Measurements from ENCODE around the gene OTOA.

OTOA gene

DNA sequence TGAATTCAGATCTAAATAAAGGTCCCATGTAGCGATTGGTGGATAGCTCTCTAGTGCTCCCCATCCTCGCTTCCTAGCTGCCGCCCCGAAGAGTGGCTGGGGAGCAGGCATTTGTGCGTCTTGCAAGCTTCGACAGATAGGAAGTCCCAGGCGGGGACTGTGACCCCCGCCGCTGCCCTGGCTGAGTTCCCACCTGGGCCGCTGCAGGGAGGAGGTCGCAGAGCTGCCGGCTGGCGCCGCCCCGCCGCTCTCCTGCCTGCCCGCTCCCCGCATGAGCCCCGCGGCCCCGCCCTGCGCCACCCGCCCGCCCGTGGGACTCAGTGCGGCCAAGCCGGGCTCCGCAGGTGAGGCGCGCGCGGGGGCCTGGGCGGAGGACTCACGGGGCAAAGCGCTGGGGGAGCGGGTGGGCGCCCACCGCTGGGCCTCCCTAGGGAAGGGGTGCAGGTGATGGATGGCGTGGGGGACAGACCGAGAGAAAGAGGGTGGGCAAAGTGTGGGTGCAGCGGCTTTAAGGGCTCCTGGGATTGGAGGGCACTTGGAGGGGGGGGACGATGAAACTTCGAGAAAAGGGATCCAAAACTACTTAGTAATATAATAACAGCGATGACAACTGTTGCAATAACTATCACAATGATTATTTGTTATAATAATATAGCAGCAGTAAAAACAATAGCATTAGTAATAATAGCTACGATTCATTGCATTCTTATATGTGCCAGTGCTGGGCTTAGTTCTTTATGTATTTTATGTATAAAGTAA lies at the start of gene OTOA:
Gene OTOA (plus strand): TSS at position 80 of the 759 bp plus-strand sequence. CDS start 14,547 bp downstream, outside the sequence.
- Histone ChIP-seq H3K27me3 (ENCODE audit: control insufficient read depth, insufficient read depth, low read length) (peaks cover 3% of the 10 kb centered on the region; the same call in 1 of the 2 replicates), H3K9me3 (ENCODE audit: control insufficient read depth, insufficient read depth, low read depth, low read length) (no peaks in the 10 kb centered on the region), H3K36me3 (ENCODE audit: control insufficient read depth, insufficient read depth, low read length) (no peaks in the 10 kb centered on the region), H3K27ac (ENCODE audit: low read depth, low read length) (no peak within 1 kb of the TSS), H3K4me3 (ENCODE audit: low read depth, low read length) (peak within 1 kb of the TSS; percentile 44), H3K9ac (ENCODE audit: low read length) (no peak within 1 kb of the TSS), H3K4me1 (ENCODE audit: control insufficient read depth, insufficient read depth, low read length) (peaks cover 10% of the 10 kb centered on the region)

DNA sequence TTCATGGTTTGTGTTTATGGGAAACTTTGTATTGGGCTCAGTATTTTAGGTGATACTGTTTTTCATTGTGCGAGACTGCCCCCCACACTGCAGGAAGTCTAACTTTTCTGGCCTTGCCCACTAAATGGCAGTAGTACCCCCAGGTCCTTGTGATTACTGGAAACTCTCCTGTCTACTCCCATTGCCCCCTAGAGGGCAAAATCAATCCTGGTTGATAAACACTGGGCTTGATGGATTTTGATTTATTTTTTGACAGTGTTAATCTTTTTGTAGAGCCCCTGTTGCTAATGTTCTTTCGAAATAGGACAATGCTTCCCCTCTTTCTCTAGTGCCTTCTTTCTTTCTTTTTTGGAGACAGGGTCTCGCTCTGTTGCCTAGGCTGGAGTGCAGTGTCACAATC lies 48.9 kb upstream of the OTOA start:
- H3K27ac ChIP-seq (ENCODE audit: low read depth, low read length) = no peak overlapping the region
- H3K36me3 ChIP-seq (ENCODE audit: control insufficient read depth, insufficient read depth, low read length) = peaks cover 4% of the 10 kb centered on the region; the same call in 1 of the 2 replicates

DNA sequence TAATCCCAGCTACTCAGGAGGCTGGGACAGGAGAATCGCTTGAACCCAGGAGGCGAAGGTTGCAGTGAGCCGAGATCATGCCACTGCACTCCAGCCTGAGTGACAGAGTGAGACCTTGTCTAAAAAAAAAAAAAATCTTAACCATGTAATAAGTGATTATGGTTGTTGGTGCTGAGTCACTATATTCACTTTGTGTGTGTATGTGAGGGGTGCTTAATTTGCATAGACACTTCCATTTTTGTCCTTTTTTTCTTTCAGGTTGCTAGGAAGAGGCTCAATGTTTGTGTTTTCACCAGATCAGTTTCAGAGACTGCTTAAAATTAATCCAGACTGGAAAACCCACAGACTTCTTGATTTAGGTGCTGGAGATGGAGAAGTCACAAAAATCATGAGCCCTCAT lies 46.2 kb upstream of the OTOA start:
- peaks cover 6% of the 10 kb centered on the region; the same call in 1 of the 2 replicates for H3K36me3 ChIP-seq (ENCODE audit: control insufficient read depth, insufficient read depth, low read length)
- no peak overlapping the region for H3K9ac ChIP-seq (ENCODE audit: low read length)
- no peak overlapping the region for H3K27ac ChIP-seq (ENCODE audit: low read depth, low read length)
- H3K9me3 ChIP-seq (ENCODE audit: control insufficient read depth, insufficient read depth, low read depth, low read length) = no peaks in the 10 kb centered on the region
- no peak overlapping the region for H3K4me3 ChIP-seq (ENCODE audit: low read depth, low read length)
- no peaks in the 10 kb centered on the region for H3K27me3 ChIP-seq (ENCODE audit: control insufficient read depth, insufficient read depth, low read length)
- no peaks in the 10 kb centered on the region for H3K4me1 ChIP-seq (ENCODE audit: control insufficient read depth, insufficient read depth, low read length)

More for the DNA sequence above, 48.9 kb upstream of the OTOA start:
- Histone ChIP-seq H3K4me1 (ENCODE audit: control insufficient read depth, insufficient read depth, low read length) (peaks cover 23% of the 10 kb centered on the region), H3K4me3 (ENCODE audit: low read depth, low read length) (no peak overlapping the region), H3K9ac (ENCODE audit: low read length) (no peak overlapping the region), H3K27me3 (ENCODE audit: control insufficient read depth, insufficient read depth, low read length) (no peaks in the 10 kb centered on the region), H3K9me3 (ENCODE audit: control insufficient read depth, insufficient read depth, low read depth, low read length) (no peaks in the 10 kb centered on the region)

- Histone ChIP-seq H3K4me1 (ENCODE audit: control insufficient read depth, insufficient read depth, low read length) (no peaks in the 10 kb centered on the region), H3K9ac (ENCODE audit: low read length) (no peak overlapping the region), H3K27me3 (ENCODE audit: control insufficient read depth, insufficient read depth, low read length) (no peaks in the 10 kb centered on the region), H3K9me3 (ENCODE audit: control insufficient read depth, insufficient read depth, low read depth, low read length) (no peaks in the 10 kb centered on the region), H3K27ac (ENCODE audit: low read depth, low read length) (no peak overlapping the region), H3K36me3 (ENCODE audit: control insufficient read depth, insufficient read depth, low read length) (peaks cover 8% of the 10 kb centered on the region; the same call in 1 of the 2 replicates), H3K4me3 (ENCODE audit: low read depth, low read length) (no peak overlapping the region)
Measured at GRCh38 chr16:21618281-21618680, 45.5 kb upstream of the OTOA start.

- H3K4me3 ChIP-seq (ENCODE audit: low read depth, low read length) = no peak overlapping the region
- no peak overlapping the region for H3K9ac ChIP-seq (ENCODE audit: low read length)
- H3K4me1 ChIP-seq (ENCODE audit: control insufficient read depth, insufficient read depth, low read length) = no peaks in the 10 kb centered on the region
- H3K27ac ChIP-seq (ENCODE audit: low read depth, low read length) = no peak overlapping the region
- H3K9me3 ChIP-seq (ENCODE audit: control insufficient read depth, insufficient read depth, low read depth, low read length) = no peaks in the 10 kb centered on the region
- H3K36me3 ChIP-seq (ENCODE audit: control insufficient read depth, insufficient read depth, low read length) = peaks cover 12% of the 10 kb centered on the region
- no peaks in the 10 kb centered on the region for H3K27me3 ChIP-seq (ENCODE audit: control insufficient read depth, insufficient read depth, low read length)
Measured at GRCh38 chr16:21619765-21620425, 43.9 kb upstream of the OTOA start.

- H3K4me3 ChIP-seq (ENCODE audit: low read depth, low read length) = no peak overlapping the region
- H3K4me1 ChIP-seq (ENCODE audit: control insufficient read depth, insufficient read depth, low read length) = no peaks in the 10 kb centered on the region
- H3K27me3 ChIP-seq (ENCODE audit: control insufficient read depth, insufficient read depth, low read length) = no peaks in the 10 kb centered on the region
- no peak overlapping the region for H3K27ac ChIP-seq (ENCODE audit: low read depth, low read length)
- peaks cover 18% of the 10 kb centered on the region for H3K36me3 ChIP-seq (ENCODE audit: control insufficient read depth, insufficient read depth, low read length)
- H3K9ac ChIP-seq (ENCODE audit: low read length) = no peak overlapping the region
- H3K9me3 ChIP-seq (ENCODE audit: control insufficient read depth, insufficient read depth, low read depth, low read length) = no peaks in the 10 kb centered on the region
Measured at GRCh38 chr16:21620592-21620991, 43.2 kb upstream of the OTOA start.

DNA sequence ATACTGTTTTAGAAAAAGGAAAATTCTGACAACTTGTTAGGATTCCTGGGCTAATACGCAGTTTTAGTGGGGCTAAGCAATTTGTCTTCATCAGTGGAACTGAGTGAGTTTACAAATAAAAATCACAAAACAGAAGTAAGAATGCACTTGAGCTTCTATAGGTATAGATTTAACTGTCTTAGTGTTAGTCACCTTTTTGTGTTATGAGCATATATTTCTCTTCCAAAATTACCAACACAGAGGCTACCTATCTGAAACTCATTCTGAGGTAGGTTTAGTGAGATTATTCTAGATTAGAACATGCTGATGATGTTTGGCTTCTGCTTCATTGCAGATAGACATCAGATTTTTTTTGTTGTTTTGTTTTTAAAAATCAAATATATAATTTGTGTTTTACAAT lies 41.2 kb upstream of the OTOA start:
- no peak overlapping the region for H3K4me3 ChIP-seq (ENCODE audit: low read depth, low read length)
- H3K4me1 ChIP-seq (ENCODE audit: control insufficient read depth, insufficient read depth, low read length) = no peaks in the 10 kb centered on the region
- H3K36me3 ChIP-seq (ENCODE audit: control insufficient read depth, insufficient read depth, low read length) = peaks cover 28% of the 10 kb centered on the region
- no peak overlapping the region for H3K27ac ChIP-seq (ENCODE audit: low read depth, low read length)
- H3K9ac ChIP-seq (ENCODE audit: low read length) = no peak overlapping the region
- no peaks in the 10 kb centered on the region for H3K27me3 ChIP-seq (ENCODE audit: control insufficient read depth, insufficient read depth, low read length)
- no peaks in the 10 kb centered on the region for H3K9me3 ChIP-seq (ENCODE audit: control insufficient read depth, insufficient read depth, low read depth, low read length)

GRCh38 chr16:21625026-21625425 lies 38.7 kb upstream of the OTOA start:
- H3K27ac ChIP-seq (ENCODE audit: low read depth, low read length) = no peak overlapping the region
- no peak overlapping the region for H3K4me3 ChIP-seq (ENCODE audit: low read depth, low read length)
- H3K9ac ChIP-seq (ENCODE audit: low read length) = no peak overlapping the region
- no peaks in the 10 kb centered on the region for H3K4me1 ChIP-seq (ENCODE audit: control insufficient read depth, insufficient read depth, low read length)
- H3K36me3 ChIP-seq (ENCODE audit: control insufficient read depth, insufficient read depth, low read length) = peaks cover 45% of the 10 kb centered on the region
- H3K27me3 ChIP-seq (ENCODE audit: control insufficient read depth, insufficient read depth, low read length) = no peaks in the 10 kb centered on the region
- peaks cover 11% of the 10 kb centered on the region for H3K9me3 ChIP-seq (ENCODE audit: control insufficient read depth, insufficient read depth, low read depth, low read length)

DNA sequence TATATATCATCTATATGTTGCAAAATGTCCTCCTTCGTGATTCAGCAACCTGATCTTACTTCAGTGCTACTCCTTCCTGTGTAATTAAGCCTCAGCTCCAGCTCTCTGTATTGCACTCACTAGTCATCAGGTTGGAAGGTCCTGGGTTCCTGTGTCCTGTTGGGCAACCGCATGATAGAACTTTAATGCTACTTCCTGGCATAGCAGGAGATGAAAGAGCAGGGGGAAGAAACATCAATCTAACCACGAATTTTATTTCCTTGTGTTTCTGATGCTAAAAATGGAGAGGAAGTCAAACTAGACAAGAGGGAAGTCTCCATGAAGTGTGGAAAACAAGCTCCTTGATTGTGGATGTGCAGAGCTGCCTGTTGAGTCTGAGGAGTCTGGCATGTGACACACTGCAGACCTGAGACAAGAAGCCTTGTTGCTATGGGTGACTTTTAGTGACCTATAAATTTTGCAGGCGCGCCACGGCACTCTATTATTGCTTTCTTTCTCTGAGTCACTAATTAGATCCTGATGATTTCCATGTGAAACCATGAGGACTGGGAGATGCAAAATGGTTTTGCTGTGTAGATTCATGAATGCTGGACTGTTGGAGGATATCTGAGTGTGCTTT lies 37.0 kb upstream of the OTOA start:
- Histone ChIP-seq H3K4me3 (ENCODE audit: low read depth, low read length) (no peak overlapping the region), H3K36me3 (ENCODE audit: control insufficient read depth, insufficient read depth, low read length) (peaks cover 45% of the 10 kb centered on the region), H3K27ac (ENCODE audit: low read depth, low read length) (no peak overlapping the region), H3K9ac (ENCODE audit: low read length) (no peak overlapping the region), H3K9me3 (ENCODE audit: control insufficient read depth, insufficient read depth, low read depth, low read length) (peaks cover 14% of the 10 kb centered on the region), H3K27me3 (ENCODE audit: control insufficient read depth, insufficient read depth, low read length) (no peaks in the 10 kb centered on the region), H3K4me1 (ENCODE audit: control insufficient read depth, insufficient read depth, low read length) (no peaks in the 10 kb centered on the region)

DNA sequence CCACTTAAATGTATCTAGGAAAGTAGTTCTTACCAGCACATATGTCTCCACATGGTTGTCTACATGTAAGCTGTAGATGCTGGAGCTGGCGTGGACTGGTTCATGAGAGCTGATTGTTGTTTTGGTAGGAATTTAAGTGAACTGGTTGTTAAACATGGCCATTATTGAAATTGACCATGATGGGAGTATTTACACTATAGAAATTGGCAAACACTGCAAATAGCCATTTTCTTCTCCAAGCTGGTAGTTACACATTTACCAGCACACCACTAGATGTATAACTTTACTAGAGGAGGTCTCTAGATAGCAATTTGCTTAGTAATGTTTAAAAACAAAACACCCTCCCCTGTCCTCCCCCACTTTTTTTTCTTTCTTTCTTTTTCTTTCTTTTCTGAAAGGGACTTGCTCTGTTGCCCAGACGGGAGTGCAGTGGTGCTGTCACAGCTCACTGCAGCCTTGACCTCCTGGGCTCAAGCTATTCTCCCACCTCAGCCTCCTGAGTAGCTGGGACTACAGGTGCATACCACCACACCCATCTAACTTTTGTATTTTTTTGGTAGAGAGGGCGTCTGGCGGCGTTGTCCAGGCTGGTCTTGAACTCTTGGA lies 35.5 kb upstream of the OTOA start:
- Histone ChIP-seq H3K27ac (ENCODE audit: low read depth, low read length) (no peak overlapping the region), H3K4me1 (ENCODE audit: control insufficient read depth, insufficient read depth, low read length) (no peaks in the 10 kb centered on the region), H3K9ac (ENCODE audit: low read length) (no peak overlapping the region), H3K9me3 (ENCODE audit: control insufficient read depth, insufficient read depth, low read depth, low read length) (peaks cover 14% of the 10 kb centered on the region), H3K27me3 (ENCODE audit: control insufficient read depth, insufficient read depth, low read length) (no peaks in the 10 kb centered on the region), H3K36me3 (ENCODE audit: control insufficient read depth, insufficient read depth, low read length) (peaks cover 40% of the 10 kb centered on the region), H3K4me3 (ENCODE audit: low read depth, low read length) (no peak overlapping the region)

DNA sequence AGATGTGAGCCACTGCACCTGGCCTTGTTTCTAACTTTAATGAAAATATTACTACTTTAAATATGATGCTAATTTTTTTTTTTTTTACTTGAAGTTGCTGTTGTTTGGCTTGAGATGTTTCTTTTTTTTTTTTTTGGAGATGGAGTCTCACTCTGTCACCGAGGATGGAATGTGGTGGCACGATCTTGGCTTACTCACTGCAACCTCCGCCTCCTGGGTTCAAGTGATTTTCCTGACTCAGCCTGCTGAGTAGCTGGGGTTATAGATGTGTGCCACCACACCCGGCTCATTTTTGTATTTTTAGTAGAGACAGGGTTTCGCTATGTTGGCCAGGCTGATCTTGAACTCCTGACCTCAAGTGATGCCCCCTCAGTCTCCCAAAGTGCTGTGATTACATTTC lies 35.0 kb upstream of the OTOA start:
- peaks cover 14% of the 10 kb centered on the region for H3K9me3 ChIP-seq (ENCODE audit: control insufficient read depth, insufficient read depth, low read depth, low read length)
- H3K4me3 ChIP-seq (ENCODE audit: low read depth, low read length) = no peak overlapping the region
- no peak overlapping the region for H3K27ac ChIP-seq (ENCODE audit: low read depth, low read length)
- H3K36me3 ChIP-seq (ENCODE audit: control insufficient read depth, insufficient read depth, low read length) = peaks cover 40% of the 10 kb centered on the region
- no peak overlapping the region for H3K9ac ChIP-seq (ENCODE audit: low read length)
- no peaks in the 10 kb centered on the region for H3K4me1 ChIP-seq (ENCODE audit: control insufficient read depth, insufficient read depth, low read length)
- H3K27me3 ChIP-seq (ENCODE audit: control insufficient read depth, insufficient read depth, low read length) = no peaks in the 10 kb centered on the region
